VCaP (cell line): ENCODE data around the gene SSR4.

Experiments
- H3K27ac ChIP-seq: fragments of 450-650 bp; 2 replicates; pipeline ENCODE4 v1.5.1; 2017
- CTCF ChIP-seq: fragments of 450-650 bp; conservative IDR thresholded peaks from 2 replicates; pipeline ENCODE4 v1.5.1; 2017; ENCODE audit warnings: mild to moderate bottlenecking, moderate library complexity

Gene SSR4

GRCh38 chrX:153763298-153763932 lies 31.1 kb upstream of the SSR4 start:
- TF ChIP-seq CTCF: no peak
- no peak overlapping the region for H3K27ac ChIP-seq

DNA sequence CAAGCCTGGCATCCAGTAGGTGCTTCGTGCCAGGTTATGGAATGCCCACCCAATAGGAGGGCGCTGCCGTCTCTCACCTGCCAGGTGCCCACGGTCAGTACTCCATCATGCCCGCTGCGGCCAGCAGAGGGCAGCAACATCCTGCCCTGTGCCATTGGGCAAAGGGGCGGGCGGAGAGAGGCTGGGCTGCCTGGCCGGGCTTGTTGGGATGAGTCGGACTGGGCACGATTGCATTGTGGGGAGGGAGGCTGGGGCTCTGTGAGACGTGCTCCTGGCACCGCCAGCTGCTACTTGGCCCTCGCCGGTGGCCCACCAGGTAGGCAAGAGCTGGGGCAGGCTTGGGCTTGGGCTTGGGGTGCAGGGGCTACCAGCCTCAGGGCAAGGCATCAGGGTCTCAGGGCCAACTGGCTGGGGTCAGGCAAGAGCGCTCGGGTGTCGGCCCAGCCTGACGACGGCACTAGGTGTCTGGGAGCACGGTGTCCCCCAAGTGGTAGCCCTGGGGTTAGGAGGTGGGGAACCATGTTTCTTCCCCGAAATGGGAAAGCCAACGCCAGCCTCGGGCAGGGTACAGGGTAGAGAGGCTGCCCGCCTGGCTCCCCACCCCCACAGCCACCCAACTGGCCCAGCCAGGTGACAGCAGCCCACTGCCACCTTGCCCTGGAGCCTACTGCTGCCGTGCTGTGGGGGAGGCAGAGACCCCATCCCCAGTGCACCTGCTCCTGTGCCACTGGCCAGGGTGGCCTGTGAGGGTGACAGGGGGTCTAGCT lies 30.3 kb upstream of the SSR4 start, which contains the start of gene PLXNB3:
Gene PLXNB3, plus strand, starts transcription at position 261 of the 767 bp plus-strand sequence. CDS start 1,287 bp downstream, outside the sequence.
- peak within 1 kb of the TSS; percentile 80 for H3K27ac ChIP-seq
- TF ChIP-seq CTCF: peak; percentile 92

DNA sequence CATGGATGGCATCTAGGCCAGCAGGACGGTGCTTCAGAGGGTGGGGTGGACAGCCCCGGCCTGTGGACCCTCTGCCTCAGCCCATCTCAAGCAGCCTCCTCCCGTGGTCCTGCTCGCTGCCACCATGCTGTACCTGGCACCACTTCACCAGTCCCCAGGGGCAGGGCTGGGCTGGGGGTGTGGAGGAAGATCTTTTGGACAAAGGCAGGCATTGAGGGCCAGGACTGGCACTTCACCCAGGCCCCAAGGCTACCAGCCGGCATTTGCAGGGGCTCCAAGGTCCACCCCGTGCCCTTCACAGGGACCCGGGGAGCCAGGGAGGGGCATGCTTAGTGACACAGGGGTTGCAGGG lies 29.7 kb upstream of the SSR4 start:
- TF ChIP-seq CTCF: no peak
- H3K27ac ChIP-seq: peak overlapping the region; percentile 80

DNA sequence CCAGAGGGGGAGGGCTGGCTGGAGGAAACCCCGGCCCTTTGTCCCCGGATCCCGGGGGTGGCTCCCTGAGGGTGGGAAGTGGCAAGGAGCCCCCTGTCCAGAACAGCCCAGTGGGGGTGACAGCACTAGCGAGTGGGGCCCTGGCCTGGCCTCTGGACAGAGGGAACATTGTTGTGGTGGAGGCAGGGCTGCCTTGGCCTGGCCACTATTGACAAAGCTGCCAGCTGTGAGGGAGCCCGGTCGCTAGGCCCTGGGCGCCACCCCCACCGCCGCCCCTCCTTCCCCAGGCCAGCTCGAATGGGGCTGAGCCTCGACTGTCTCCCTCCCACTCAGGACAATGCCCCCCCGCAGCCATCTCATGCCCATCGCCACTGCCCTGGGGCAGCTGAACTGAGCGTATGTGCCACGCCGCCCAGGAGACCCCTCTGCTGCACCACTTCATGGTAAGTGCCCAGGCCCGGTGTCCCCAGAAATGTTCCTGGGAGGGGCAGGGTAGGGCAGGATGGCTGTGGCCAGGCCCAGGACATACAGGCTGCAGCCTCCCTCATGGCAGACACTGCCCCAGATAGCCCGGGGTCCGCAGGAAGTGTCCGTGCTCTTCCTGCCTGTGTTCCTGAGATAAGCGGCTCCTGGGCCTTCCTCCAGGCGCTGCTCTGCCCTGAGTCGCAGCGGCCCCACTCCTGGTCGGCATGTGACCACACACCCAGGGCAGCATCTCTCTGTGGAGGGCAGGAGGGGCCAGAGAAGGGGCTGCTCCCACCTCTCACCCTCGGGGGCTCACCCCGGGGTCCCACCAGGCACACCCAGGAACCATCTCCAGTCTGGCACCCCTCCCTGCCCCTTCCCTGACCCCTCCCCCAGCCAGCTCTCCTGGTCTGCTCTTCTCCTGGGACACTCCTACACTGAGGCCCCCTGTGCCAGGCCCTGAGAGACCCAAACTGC lies 29.1 kb upstream of the SSR4 start:
- peak overlapping the region; percentile 80 for H3K27ac ChIP-seq
- no peak for TF ChIP-seq CTCF

DNA sequence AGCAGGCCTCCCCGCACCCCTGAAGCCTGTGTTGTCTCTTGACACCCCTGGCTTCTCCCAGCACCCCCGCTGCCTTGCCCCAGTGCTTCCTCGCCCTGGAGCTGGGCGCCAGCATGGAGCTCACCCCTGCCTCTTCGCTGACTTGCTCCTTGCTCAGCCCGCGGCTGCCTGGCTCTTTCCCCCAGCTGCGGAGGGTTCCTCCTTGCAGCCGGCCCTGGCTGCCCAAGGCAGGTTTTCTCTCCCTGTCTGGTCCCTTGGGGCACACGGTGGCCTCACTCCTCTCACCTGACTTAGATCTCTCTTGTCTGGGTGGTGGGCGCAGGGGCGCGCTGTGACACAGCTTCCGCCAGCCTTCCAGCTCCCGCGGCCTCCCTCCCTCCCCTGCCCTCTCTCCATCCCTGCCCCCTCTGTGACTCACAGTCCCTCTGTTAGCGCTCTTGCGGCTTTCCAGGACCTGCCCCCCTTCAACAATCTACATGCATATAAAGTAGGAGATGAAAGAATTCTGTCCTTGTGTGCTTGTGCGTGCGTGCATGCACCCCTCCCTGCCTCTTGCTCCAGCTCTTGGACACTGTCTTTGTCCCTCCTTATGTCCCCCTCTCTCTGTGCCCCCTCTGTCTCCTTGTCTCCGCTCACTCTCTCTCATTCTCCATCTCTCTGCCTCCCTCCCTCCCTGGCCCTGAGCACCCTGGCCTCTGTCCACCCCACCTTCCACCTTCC lies 28.2 kb upstream of the SSR4 start:
- TF ChIP-seq CTCF: no peak
- peak overlapping the region; percentile 80 for H3K27ac ChIP-seq

DNA sequence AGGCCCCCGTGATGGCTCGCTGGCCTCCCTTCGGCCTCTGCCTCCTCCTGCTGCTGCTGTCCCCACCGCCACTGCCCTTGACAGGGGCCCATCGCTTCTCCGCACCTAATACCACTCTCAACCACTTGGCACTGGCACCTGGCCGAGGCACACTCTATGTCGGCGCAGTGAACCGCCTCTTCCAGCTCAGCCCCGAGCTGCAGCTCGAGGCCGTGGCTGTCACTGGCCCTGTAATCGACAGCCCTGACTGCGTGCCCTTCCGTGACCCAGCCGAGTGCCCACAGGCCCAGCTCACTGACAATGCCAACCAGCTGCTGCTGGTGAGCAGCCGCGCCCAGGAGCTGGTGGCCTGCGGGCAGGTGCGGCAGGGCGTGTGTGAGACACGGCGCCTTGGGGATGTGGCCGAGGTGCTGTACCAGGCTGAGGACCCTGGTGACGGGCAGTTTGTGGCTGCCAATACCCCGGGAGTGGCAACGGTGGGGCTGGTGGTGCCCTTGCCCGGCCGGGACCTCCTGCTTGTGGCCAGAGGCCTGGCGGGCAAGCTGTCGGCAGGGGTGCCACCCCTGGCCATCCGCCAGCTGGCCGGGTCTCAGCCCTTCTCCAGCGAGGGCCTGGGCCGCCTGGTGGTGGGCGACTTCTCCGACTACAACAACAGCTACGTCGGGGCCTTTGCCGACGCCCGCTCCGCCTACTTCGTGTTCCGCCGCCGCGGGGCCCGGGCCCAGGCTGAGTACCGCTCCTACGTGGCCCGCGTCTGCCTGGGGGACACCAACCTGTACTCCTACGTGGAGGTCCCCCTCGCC lies 27.4 kb upstream of the SSR4 start:
- no peak for TF ChIP-seq CTCF
- no peak overlapping the region for H3K27ac ChIP-seq
